OCI-LY1 (cell line): ENCODE results near the gene LAMC3.

ENCODE experiments used
- CTCF ChIP-seq: fragments of 200-600 bp; sonication (generic), shearing (Covaris generic); IDR thresholded peaks from 2 replicates; pipeline ENCODE4 v1.5.1; 2017; ENCODE audit warnings: mild to moderate bottlenecking, antibody characterized with exemption, low read length, moderate library complexity, mixed read lengths
- EZH2 ChIP-seq: fragments of 200-600 bp; sonication (generic), shearing (Covaris generic); IDR thresholded peaks from 2 replicates; pipeline ENCODE4 v1.8.0; 2017; ENCODE audit warnings: borderline replicate concordance, mixed run types, mild to moderate bottlenecking, antibody characterized with exemption, low read length, moderate library complexity, mixed read lengths

- TF ChIP-seq EZH2 (no peak), CTCF (no peak)
Observed at GRCh38 chr9:131038256-131039128, 29.5 kb downstream of the LAMC3 start.
